ENCODE results near the gene CPLANE2. TPM values are rescaled to one million over a fixed set of nuclear protein-coding genes. Genes with fewer than 3 reads are reported as not detected.

Gene CPLANE2
- total RNA-seq, 4 donors from 2014 or later, result 2.0 to 13.3 (median 4.7) TPM

DNA sequence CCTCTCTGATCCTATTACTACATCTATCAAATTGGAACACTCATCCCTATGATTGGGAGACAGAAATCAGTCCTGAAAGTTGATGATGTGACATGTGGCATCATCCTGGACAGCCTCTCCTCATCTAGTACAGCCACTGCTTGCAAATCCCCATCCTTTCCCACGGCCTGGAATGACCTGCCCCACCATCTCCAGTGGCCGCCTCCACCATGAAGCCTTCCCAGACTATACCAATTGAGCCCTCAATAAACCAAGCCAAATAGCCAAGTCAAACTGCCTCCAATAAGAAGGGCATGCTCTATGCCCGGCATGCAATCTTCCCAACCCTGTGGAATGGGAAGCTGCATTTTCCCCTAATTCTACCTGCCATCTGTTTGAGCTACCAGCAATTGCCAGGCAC is 24.0 kb downstream of the CPLANE2 start:
- no peak for ATAC-seq (ENCODE audit: low FRiP score)
- no peak for DNase-seq (ENCODE audit: low spot score)
- no peak for TF ChIP-seq CTCF (IDR thresholded peaks at IDR 0.05)

DNA sequence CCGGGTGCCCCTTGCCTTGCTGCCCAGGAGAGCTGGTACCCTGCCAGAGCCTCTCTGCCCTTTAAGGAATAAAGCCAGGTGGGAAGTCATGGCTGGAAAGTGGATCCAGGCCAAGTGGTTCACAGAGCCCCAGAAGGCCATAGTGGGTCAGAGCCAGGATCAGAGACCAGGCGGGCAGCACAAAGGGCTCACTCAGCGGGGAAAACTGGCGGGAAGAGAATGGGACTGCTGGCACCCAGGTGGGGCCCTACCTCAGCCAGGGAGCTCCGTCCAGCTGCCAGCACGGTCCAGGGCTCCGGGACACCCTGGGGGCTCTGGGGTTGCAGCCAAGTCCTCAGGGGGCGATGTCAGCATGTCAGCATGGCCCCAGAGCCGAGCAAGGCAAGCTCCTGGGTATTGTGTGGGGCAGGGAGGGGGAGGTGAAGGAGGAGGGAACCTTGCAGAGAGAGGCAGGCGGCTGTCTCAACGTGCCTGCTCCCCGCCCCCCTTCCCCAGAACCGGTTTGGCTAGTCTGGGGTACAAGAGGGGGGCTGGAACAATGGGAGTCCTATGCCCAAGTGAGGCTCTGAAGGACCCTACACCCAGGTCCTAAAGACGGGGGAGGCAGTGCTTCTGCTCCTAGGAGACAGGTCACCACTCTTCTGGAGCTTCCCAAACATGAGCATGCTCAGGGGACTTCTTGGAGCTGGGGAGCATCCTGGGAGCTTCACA is 24.6 kb downstream of the CPLANE2 start, which contains the start of gene ARHGEF19:
ARHGEF19 (minus strand) TSS at position 402 of the 711 bp plus-strand sequence. CDS start 3,598 bp downstream, outside the sequence.
- DNase-seq (ENCODE audit: low spot score) (no peak), ATAC-seq (ENCODE audit: low FRiP score) (no peak)
- TF ChIP-seq CTCF (IDR thresholded peaks at IDR 0.05), result no peak

GRCh38 chr1:16211824-16212223 is 25.2 kb downstream of the CPLANE2 start:
- DNase-seq (ENCODE audit: low spot score), result no peak
- TF ChIP-seq CTCF (IDR thresholded peaks at IDR 0.05), result no peak
- ATAC-seq (ENCODE audit: low FRiP score), result no peak

- DNase-seq (ENCODE audit: low spot score), result no peak
- no peak for TF ChIP-seq CTCF (IDR thresholded peaks at IDR 0.05)
- no peak for ATAC-seq (ENCODE audit: low FRiP score)
These were observed 26.4 kb downstream of the CPLANE2 start for GRCh38 chr1:16210581-16210980.

- ATAC-seq (ENCODE audit: low FRiP score) (no peak), DNase-seq (ENCODE audit: low spot score) (no peak)
- no peak for TF ChIP-seq CTCF (IDR thresholded peaks at IDR 0.05)
These were observed 27.1 kb downstream of the CPLANE2 start for GRCh38 chr1:16209847-16210407.

DNA sequence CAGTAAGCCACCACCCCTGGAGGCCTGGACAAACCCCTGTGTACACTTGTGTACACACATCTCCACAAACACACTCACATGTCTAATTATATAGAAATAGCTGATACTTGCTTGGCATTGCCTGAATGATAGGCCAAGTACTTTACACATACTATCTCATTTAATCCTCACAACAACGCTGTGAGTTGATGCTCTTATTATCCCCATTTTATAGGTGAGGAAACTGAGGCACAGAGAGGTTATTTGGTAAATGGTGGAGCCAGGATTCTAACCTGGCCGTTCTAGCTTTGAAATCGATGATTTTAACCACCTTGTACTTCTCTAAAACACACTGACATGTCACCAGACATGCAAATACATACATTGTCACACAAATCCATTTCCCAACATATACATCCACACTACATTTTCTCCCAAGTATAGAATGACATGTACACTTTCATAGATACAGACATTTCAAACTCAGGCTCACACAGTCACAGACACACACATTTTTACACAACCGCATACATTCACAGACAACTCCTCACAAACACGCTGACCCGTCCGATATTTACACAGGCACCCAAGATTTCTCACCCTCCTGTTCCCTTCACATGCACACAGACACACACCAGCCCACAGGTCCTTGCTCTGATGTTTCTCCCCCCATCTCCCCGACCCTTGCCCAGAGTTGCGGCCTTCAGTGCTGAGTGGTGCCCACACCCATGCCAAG is 27.7 kb downstream of the CPLANE2 start:
- TF ChIP-seq CTCF (IDR thresholded peaks at IDR 0.05), result no peak
- DNase-seq (ENCODE audit: low spot score) (no peak), ATAC-seq (ENCODE audit: low FRiP score) (no peak)

Data from omental fat pad (tissue), 4 donors.